Liver (tissue), 9 donors: ENCODE data around the gene SUSD4. TPM values are rescaled to one million over a fixed set of nuclear protein-coding genes. Genes with fewer than 3 reads are reported as not detected.

Source experiments
- DNase-seq: peaks from one replicate; pipeline ENCODE4 v3.0.0-alpha.2; 2017; ENCODE audit warnings: low spot score
- H3K27ac ChIP-seq, 2 donors: one replicate each; pipeline ENCODE4 v1.7.0; 2013; ENCODE audit warnings: inconsistent platforms in 2 of 2, low read length in 2 of 2, control low read depth in 1 of 2, low read depth in 1 of 2, mild to moderate bottlenecking in 1 of 2
- H3K27me3 ChIP-seq, 4 donors: one replicate each; pipeline versions ENCODE4 v1.6.1 to v1.7.0; 2013; ENCODE audit warnings: low read length in 3 of 4, inconsistent platforms in 1 of 4, mild to moderate bottlenecking in 1 of 4, moderate library complexity in 1 of 4; ENCODE audit not compliant: control insufficient read depth in 4 of 4, insufficient read depth in 4 of 4
- H3K36me3 ChIP-seq, 4 donors: one replicate each; pipeline versions ENCODE4 v1.6.1 to v1.7.0; 2013; ENCODE audit warnings: low read length in 3 of 4, mild to moderate bottlenecking in 3 of 4, low read depth in 1 of 4, moderate library complexity in 1 of 4; ENCODE audit not compliant: control insufficient read depth in 4 of 4, insufficient read depth in 3 of 4
- H3K4me1 ChIP-seq, 4 donors: one replicate each; pipeline versions ENCODE4 v1.6.1 to v1.7.0; 2013; ENCODE audit warnings: low read length in 3 of 4, mild to moderate bottlenecking in 3 of 4, moderate library complexity in 1 of 4; ENCODE audit not compliant: control insufficient read depth in 4 of 4, insufficient read depth in 4 of 4
- H3K4me3 ChIP-seq, 3 donors: one replicate each; pipeline versions ENCODE4 v1.6.1 to v1.7.0; 2013; ENCODE audit warnings: low read length in 3 of 3, control low read depth in 1 of 3, low read depth in 1 of 3, mild to moderate bottlenecking in 1 of 3
- H3K9ac ChIP-seq, 2 donors: one replicate each; pipeline ENCODE4 v1.7.0; 2013; ENCODE audit warnings: low read length in 2 of 2, mild to moderate bottlenecking in 2 of 2, moderate library complexity in 2 of 2, control low read depth in 1 of 2, low read depth in 1 of 2
- H3K9me3 ChIP-seq, 4 donors: one replicate each; pipeline versions ENCODE4 v1.6.1 to v1.7.0; 2013; ENCODE audit warnings: low read length in 3 of 4; ENCODE audit not compliant: control insufficient read depth in 4 of 4
- ATF3 ChIP-seq: IDR thresholded peaks from 2 replicates; pipeline ENCODE4 v1.6.1; 2016; ENCODE audit warnings: antibody characterized with exemption
- CTCF ChIP-seq: fragments of 150-350 bp; IDR thresholded peaks from 2 replicates; pipeline ENCODE4 v1.5.1; 2017; ENCODE audit warnings: improper control_type of control experiment, low read depth, low read length; ENCODE audit not compliant: missing input control
- EGR1 ChIP-seq, 2 donors: IDR thresholded peaks; 2 replicates each; pipeline ENCODE4 v1.6.1; 2016 to 2018; ENCODE audit warnings: antibody characterized with exemption in 2 of 2, low read depth in 2 of 2
- FOXA1 ChIP-seq: IDR thresholded peaks from 2 replicates; pipeline ENCODE4 v1.6.1; 2016; ENCODE audit warnings: antibody characterized with exemption
- FOXA2 ChIP-seq: IDR thresholded peaks from 2 replicates; pipeline ENCODE4 v1.6.1; 2016; ENCODE audit warnings: antibody characterized with exemption
- GABPA ChIP-seq, 2 donors: IDR thresholded peaks in 1 of 2; conservative IDR thresholded peaks in 1 of 2; 2 replicates each; pipeline ENCODE4 v1.6.1; 2016; ENCODE audit warnings: antibody characterized with exemption in 2 of 2, mild to moderate bottlenecking in 1 of 2, moderate library complexity in 1 of 2
- HNF4A ChIP-seq, 2 donors: conservative IDR thresholded peaks; 2 replicates each; pipeline ENCODE4 v1.6.1; 2016; ENCODE audit warnings: antibody characterized with exemption in 2 of 2, mild to moderate bottlenecking in 2 of 2
- HNF4G ChIP-seq: IDR thresholded peaks from 2 replicates; pipeline ENCODE4 v1.6.1; 2016; ENCODE audit warnings: antibody characterized with exemption
- JUND ChIP-seq, 2 donors: IDR thresholded peaks; 2 replicates each; pipeline ENCODE4 v1.6.1; 2016; ENCODE audit warnings: antibody characterized with exemption in 2 of 2
- MAX ChIP-seq: IDR thresholded peaks from 2 replicates; pipeline ENCODE4 v1.6.1; 2016; ENCODE audit warnings: antibody characterized with exemption
- NR2F2 ChIP-seq: IDR thresholded peaks from 2 replicates; pipeline ENCODE4 v1.6.1; 2016; ENCODE audit warnings: antibody characterized with exemption
- RAD21 ChIP-seq, 2 donors: IDR thresholded peaks; 2 replicates each; pipeline ENCODE4 v1.6.1; 2016; ENCODE audit warnings: antibody characterized with exemption in 2 of 2, mild to moderate bottlenecking in 2 of 2
- REST ChIP-seq: IDR thresholded peaks from 2 replicates; pipeline ENCODE4 v1.6.1; 2016; ENCODE audit warnings: antibody characterized with exemption, mild to moderate bottlenecking
- RXRA ChIP-seq, 2 donors: IDR thresholded peaks; 2 replicates each; pipeline ENCODE4 v1.6.1; 2017 to 2018; ENCODE audit warnings: antibody characterized with exemption in 2 of 2, mild to moderate bottlenecking in 1 of 2
- SP1 ChIP-seq: IDR thresholded peaks from 2 replicates; pipeline ENCODE4 v1.6.1; 2018; ENCODE audit warnings: antibody characterized with exemption, mild to moderate bottlenecking
- TAF1 ChIP-seq: conservative IDR thresholded peaks from 2 replicates; pipeline ENCODE4 v1.6.1; 2016; ENCODE audit warnings: antibody characterized with exemption, mild to moderate bottlenecking
- YY1 ChIP-seq: IDR thresholded peaks from 2 replicates; pipeline ENCODE4 v1.6.1; 2016; ENCODE audit warnings: antibody characterized with exemption, mild to moderate bottlenecking
- ZBTB33 ChIP-seq: IDR thresholded peaks from 2 replicates; pipeline ENCODE4 v1.6.1; 2016; ENCODE audit warnings: antibody characterized with exemption
- WGBS: extraction: QIAGEN DNeasy Blood & Tissue Kit; methylation state at CpG from one replicate; pipeline ENCODE4 v1.1.7; 2013; 5-methylcytosine and 5-hydroxymethylcytosine counted together
- polyA plus RNA-seq, 2 donors: library from polyadenylated mRNA; stranded (reverse) in 1 of 2; unstranded in 1 of 2; fragments of 200-250 nt in 1 of 2; fragments of >200 nt in 1 of 2; fragmentation: Nextera tagmentation in 1 of 2; extraction: Ambion mirVana in 1 of 2; gene quantifications; one replicate each; pipeline versions ENCODE4 v1.2.1 to v1.2.3, GENCODE V29; 2013 to 2015
- total RNA-seq, 2 donors: library from RNA; depleted of rRNA; stranded (reverse); fragments of >200 nt; gene quantifications; one replicate each; pipeline ENCODE4 v1.2.3, GENCODE V29; 2014
- donor health status: healthy.
- donor health status: healthy.
- donor health status: healthy.
- donor health status: healthy.
- donor health status: healthy.

Gene SUSD4
- total and polyA plus RNA-seq, 4 donors, result 1.1 to 3.8 (median 1.8) TPM

GRCh38 chr1:223405507-223405906 is 41.5 kb upstream of the SUSD4 start:
- no peaks in the 10 kb centered on the region for H3K4me1 ChIP-seq
- TF ChIP-seq EGR1 (IDR thresholded peaks at IDR 0.05; ENCODE audit: low read depth in 2 of 2), result no peak
- TF ChIP-seq REST, result no peak
- TF ChIP-seq FOXA2, result no peak
- no peak for TF ChIP-seq ATF3
- TF ChIP-seq RAD21 (IDR thresholded peaks at IDR 0.05), result no peak
- no peak for TF ChIP-seq RXRA (IDR thresholded peaks at IDR 0.05)
- no peak for TF ChIP-seq CTCF
- no peak for TF ChIP-seq HNF4G
- TF ChIP-seq MAX, result no peak
- no peak for TF ChIP-seq FOXA1
- no peak for TF ChIP-seq HNF4A (conservative IDR thresholded peaks at IDR 0.05)
- TF ChIP-seq NR2F2, result no peak
- TF ChIP-seq ZBTB33, result no peak
- no peak for TF ChIP-seq GABPA (IDR thresholded peaks at IDR 0.05 in 1 of 2, conservative IDR thresholded peaks at IDR 0.05 in 1 of 2)
- TF ChIP-seq SP1, result no peak
- TF ChIP-seq TAF1, result no peak
- TF ChIP-seq YY1, result no peak
- TF ChIP-seq JUND (IDR thresholded peaks at IDR 0.05), result no peak
- H3K27me3 ChIP-seq, result no peaks in the 10 kb centered on the region
- no peaks in the 10 kb centered on the region for H3K36me3 ChIP-seq
- no peaks in the 10 kb centered on the region for H3K9me3 ChIP-seq
- H3K4me3 ChIP-seq, result no peak overlapping the region
- no peak overlapping the region for H3K27ac ChIP-seq
- H3K9ac ChIP-seq, result no peak overlapping the region
- DNase-seq, result no peak
- 92% methylated on average over 3 of the region's 3 CpGs for WGBS
